K562 (cell line): Measurements from ENCODE around the gene ZC3H18. TPM values are rescaled to one million over a fixed set of nuclear protein-coding genes. Genes with fewer than 3 reads are reported as not detected.

Experiments used
- ATF2 ChIP-seq: sonication (generic); formaldehyde crosslinking; IDR thresholded peaks from 2 replicates; pipeline ENCODE4 v1.8.1; 2022; ENCODE audit warnings: missing genetic modification reagents
- CC2D1A ChIP-seq: fragments of 450-650 bp; IDR thresholded peaks from 2 replicates; pipeline ENCODE4 v1.6.1; 2017; ENCODE audit warnings: mild to moderate bottlenecking
- DACH1 ChIP-seq: fragments of 450-650 bp; IDR thresholded peaks from 2 replicates; pipeline ENCODE4 v1.6.1; 2018; ENCODE audit not compliant: partially characterized antibody
- E2F1 ChIP-seq: sonication (generic); formaldehyde crosslinking; IDR thresholded peaks from 2 replicates; pipeline ENCODE4 v1.8.1; 2023; ENCODE audit warnings: mild to moderate bottlenecking, missing genetic modification reagents, moderate library complexity
- ELF1 ChIP-seq: fragments of 200-800 bp; sonication (Bioruptor generic); IDR thresholded peaks from 2 replicates; pipeline ENCODE4 v1.6.1; 2016; ENCODE audit warnings: missing genetic modification characterization, missing compliant biosample characterization
- KLF13 ChIP-seq: fragments of 450-650 bp; IDR thresholded peaks from 2 replicates; pipeline ENCODE4 v1.6.1; 2016; ENCODE audit warnings: missing genetic modification characterization, low read depth, mild to moderate bottlenecking, missing compliant biosample characterization, moderate library complexity, borderline replicate concordance
- L3MBTL2 ChIP-seq: fragments of 450-650 bp; IDR thresholded peaks from 2 replicates; pipeline ENCODE4 v1.6.1; 2016; ENCODE audit warnings: mild to moderate bottlenecking, moderate library complexity
- NCOR1 ChIP-seq: fragments of 450-650 bp; IDR thresholded peaks from 2 replicates; pipeline ENCODE4 v1.6.1; 2016; ENCODE audit warnings: mild to moderate bottlenecking, moderate library complexity
- RAD21 ChIP-seq, 2 experiments: fragments of 250-450 bp in 1 of 2; fragments of 450-650 bp in 1 of 2; sonication (Bioruptor Pico) in 1 of 2; formaldehyde crosslinking in 1 of 2; IDR thresholded peaks in 1 of 2; conservative IDR thresholded peaks in 1 of 2; 2 replicates each; pipeline versions ENCODE4 v1.4.0 to v1.8.0; 2020 to 2022; ENCODE audit warnings: mild to moderate bottlenecking in 2 of 2, moderate library complexity in 1 of 2
- RCOR1 ChIP-seq, 2 experiments: IDR thresholded peaks; 2 replicates each; pipeline ENCODE4 v1.6.1; 2012; ENCODE audit warnings: low read depth in 2 of 2, low read length in 2 of 2, borderline replicate concordance in 1 of 2, improper control_type of control experiment in 1 of 2
- SPI1 ChIP-seq: IDR thresholded peaks from 2 replicates; pipeline ENCODE4 v1.6.1; 2011; ENCODE audit warnings: low read depth, low read length, control low read depth, borderline replicate concordance
- TAF1 ChIP-seq: IDR thresholded peaks from 2 replicates; pipeline ENCODE4 v1.6.1; 2011; ENCODE audit warnings: mild to moderate bottlenecking, low read length, moderate library complexity; ENCODE audit not compliant: insufficient read depth, control insufficient read depth, severe bottlenecking; ENCODE audit errors: extremely low read depth
- TEAD4 ChIP-seq, 2 experiments: sonication (generic) in 1 of 2; formaldehyde crosslinking in 1 of 2; IDR thresholded peaks; 2 replicates each; pipeline versions ENCODE4 v1.6.1 to v1.8.0; 2012 to 2022; ENCODE audit warnings: borderline replicate concordance in 1 of 2, inconsistent platforms in 1 of 2, low read length in 1 of 2, mild to moderate bottlenecking in 1 of 2, missing genetic modification reagents in 1 of 2
- ZEB2 ChIP-seq: fragments of 450-650 bp; IDR thresholded peaks from 2 replicates; pipeline ENCODE4 v1.6.1; 2016
- ZKSCAN1 ChIP-seq: fragments of 150-350 bp; IDR thresholded peaks from 2 replicates; pipeline ENCODE4 v1.6.1; 2016; ENCODE audit warnings: low read depth, low read length
- polyA plus RNA-seq, 8 experiments: library from polyadenylated mRNA; depleted of rRNA in 4 of 8; stranded (reverse) in 5 of 8; unstranded in 3 of 8; fragments of >200 nt; fragmentation: Nextera tagmentation in 2 of 8; fragmentation: Illumina TruSeq in 1 of 8; extraction: Ambion mirVana in 2 of 8; extraction: Trizol in 1 of 8; gene quantifications; 2 replicates each; pipeline versions ENCODE4 v1.2.1 to v1.2.3, GENCODE V29; 2011 to 2014; ENCODE audit warnings: inconsistent platforms in 1 of 8, missing spikeins in 1 of 8
- total RNA-seq, 7 experiments: library from RNA; depleted of rRNA in 6 of 7; stranded (reverse); fragments of >200 nt in 6 of 7; fragmentation: Illumina TruSeq in 2 of 7; extraction: Trizol in 2 of 7; gene quantifications; 2 replicates each; pipeline versions ENCODE4 v1.2.1 to v1.2.3, GENCODE V29; 2011 to 2021; ENCODE audit warnings: low replicate concordance in 1 of 7
- TF ChIP-seq, protein P1 (sequence below): conservative IDR thresholded peaks from 2 replicates; pipeline ENCODE4 v1.6.1; 2011; ENCODE audit warnings: low read depth, mild to moderate bottlenecking, low read length; ENCODE audit not compliant: control insufficient read depth
- TF ChIP-seq, protein P2 (sequence below): fragments of 250-450 bp; sonication (Bioruptor Pico); IDR thresholded peaks from 2 replicates; pipeline ENCODE4 v1.4.0; 2020; ENCODE audit warnings: mild to moderate bottlenecking, moderate library complexity

ZC3H18 gene
- total and polyA plus RNA-seq, 9 of the 15 experiments (the other 6 are each of a cell fraction or from before 2014, with no cell fraction given): 1.7 to 88.7 (median 26.9) TPM

GRCh38 chr16:88628512-88628974 is 58.3 kb downstream of the ZC3H18 start (continued):
- TF ChIP-seq DACH1: peak; percentile 54
- 0 out of 2 replicates have a peak, but pooled peaks have one; percentile 2 for TF ChIP-seq E2F1 (CRISPR knock-in tag)
- TF ChIP-seq TAF1: peak; percentile 12
- peak; percentile 43; the same call in 1 of the 2 replicates for TF ChIP-seq ZKSCAN1
- TF ChIP-seq ZEB2: no peak
- no peak for TF ChIP-seq ATF2 (CRISPR knock-in tag)
- TF ChIP-seq RAD21 (CRISPR knock-in tag; conservative IDR thresholded peaks at IDR 0.05 in 1 of 2, IDR thresholded peaks at IDR 0.05 in 1 of 2): peak; percentile 34 to 65; a peak in 3 of 4 replicates
- no peak for TF ChIP-seq TEAD4 (IDR thresholded peaks at IDR 0.05; ENCODE audit: low read length)
- no peak for TF ChIP-seq TEAD4 (CRISPR knock-in tag; IDR thresholded peaks at IDR 0.05; ENCODE audit: borderline replicate concordance)
- peak; percentile 41; the same call in 1 of the 2 replicates for TF ChIP-seq CC2D1A
- TF ChIP-seq, protein P1, sequence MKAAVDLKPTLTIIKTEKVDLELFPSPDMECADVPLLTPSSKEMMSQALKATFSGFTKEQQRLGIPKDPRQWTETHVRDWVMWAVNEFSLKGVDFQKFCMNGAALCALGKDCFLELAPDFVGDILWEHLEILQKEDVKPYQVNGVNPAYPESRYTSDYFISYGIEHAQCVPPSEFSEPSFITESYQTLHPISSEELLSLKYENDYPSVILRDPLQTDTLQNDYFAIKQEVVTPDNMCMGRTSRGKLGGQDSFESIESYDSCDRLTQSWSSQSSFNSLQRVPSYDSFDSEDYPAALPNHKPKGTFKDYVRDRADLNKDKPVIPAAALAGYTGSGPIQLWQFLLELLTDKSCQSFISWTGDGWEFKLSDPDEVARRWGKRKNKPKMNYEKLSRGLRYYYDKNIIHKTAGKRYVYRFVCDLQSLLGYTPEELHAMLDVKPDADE: no peak
- TF ChIP-seq L3MBTL2: peak; percentile 15; the same call in 1 of the 2 replicates
- 0 out of 2 replicates have a peak, but pooled peaks have one; percentile 6 for TF ChIP-seq KLF13 (tag)
- TF ChIP-seq, protein P2, sequence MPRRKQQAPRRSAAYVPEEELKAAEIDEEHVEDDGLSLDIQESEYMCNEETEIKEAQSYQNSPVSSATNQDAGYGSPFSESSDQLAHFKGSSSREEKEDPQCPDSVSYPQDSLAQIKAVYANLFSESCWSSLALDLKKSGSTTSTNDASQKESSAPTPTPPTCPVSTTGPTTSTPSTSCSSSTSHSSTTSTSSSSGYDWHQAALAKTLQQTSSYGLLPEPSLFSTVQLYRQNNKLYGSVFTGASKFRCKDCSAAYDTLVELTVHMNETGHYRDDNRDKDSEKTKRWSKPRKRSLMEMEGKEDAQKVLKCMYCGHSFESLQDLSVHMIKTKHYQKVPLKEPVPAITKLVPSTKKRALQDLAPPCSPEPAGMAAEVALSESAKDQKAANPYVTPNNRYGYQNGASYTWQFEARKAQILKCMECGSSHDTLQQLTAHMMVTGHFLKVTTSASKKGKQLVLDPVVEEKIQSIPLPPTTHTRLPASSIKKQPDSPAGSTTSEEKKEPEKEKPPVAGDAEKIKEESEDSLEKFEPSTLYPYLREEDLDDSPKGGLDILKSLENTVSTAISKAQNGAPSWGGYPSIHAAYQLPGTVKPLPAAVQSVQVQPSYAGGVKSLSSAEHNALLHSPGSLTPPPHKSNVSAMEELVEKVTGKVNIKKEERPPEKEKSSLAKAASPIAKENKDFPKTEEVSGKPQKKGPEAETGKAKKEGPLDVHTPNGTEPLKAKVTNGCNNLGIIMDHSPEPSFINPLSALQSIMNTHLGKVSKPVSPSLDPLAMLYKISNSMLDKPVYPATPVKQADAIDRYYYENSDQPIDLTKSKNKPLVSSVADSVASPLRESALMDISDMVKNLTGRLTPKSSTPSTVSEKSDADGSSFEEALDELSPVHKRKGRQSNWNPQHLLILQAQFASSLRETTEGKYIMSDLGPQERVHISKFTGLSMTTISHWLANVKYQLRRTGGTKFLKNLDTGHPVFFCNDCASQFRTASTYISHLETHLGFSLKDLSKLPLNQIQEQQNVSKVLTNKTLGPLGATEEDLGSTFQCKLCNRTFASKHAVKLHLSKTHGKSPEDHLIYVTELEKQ (CRISPR knock-in tag): no peak
- TF ChIP-seq RCOR1 (IDR thresholded peaks at IDR 0.05; ENCODE audit: borderline replicate concordance in 1 of 2, low read depth in 2 of 2, low read length in 2 of 2): peak; percentile 46 to 97; a peak in 3 of 4 replicates
- TF ChIP-seq SPI1: peak; percentile 45; the same call in 1 of the 2 replicates
- no peak for TF ChIP-seq NCOR1
- peak; percentile 90 for TF ChIP-seq ELF1 (tag)
